Keratinocyte (primary cell): ENCODE measurements around the gene PRRT3. TPM values are rescaled to one million over a fixed set of nuclear protein-coding genes. Genes with fewer than 3 reads are reported as not detected.

Experiments used
- DNase-seq: peaks from one replicate; pipeline ENCODE4 v3.0.0-alpha.2; 2011; ENCODE audit warnings: low read depth, missing footprints, low spot score
- FAIRE-seq: peaks from 2 replicates; lab custom pipeline; 2011; peaks lifted over from hg19 to GRCh38; lab: Jason Lieb, UNC
- H2AFZ ChIP-seq: 2 replicates; pipeline ENCODE4 v1.6.0; 2012; ENCODE audit warnings: low read length, control low read depth, inconsistent platforms; ENCODE audit not compliant: control insufficient read depth
- H3K27ac ChIP-seq: 2 replicates; pipeline ENCODE4 v1.5.1; 2011; ENCODE audit warnings: low read length; ENCODE audit not compliant: control insufficient read depth, insufficient read depth
- H3K27me3 ChIP-seq: 3 replicates; pipeline ENCODE4 v1.6.0; 2011; ENCODE audit warnings: low read length; ENCODE audit not compliant: control insufficient read depth, insufficient read depth; ENCODE audit errors: extremely low read depth
- H3K36me3 ChIP-seq, 2 experiments: 2 replicates in 1 of 2; 3 replicates in 1 of 2; pipeline ENCODE4 v1.5.1; 2011; ENCODE audit warnings: low read length in 2 of 2, mild to moderate bottlenecking in 1 of 2; ENCODE audit not compliant: control insufficient read depth in 2 of 2, insufficient read depth in 2 of 2; ENCODE audit errors: extremely low read depth in 1 of 2
- H3K4me1 ChIP-seq: 3 replicates; pipeline ENCODE4 v1.5.1; 2011; ENCODE audit warnings: low read length; ENCODE audit not compliant: control insufficient read depth, insufficient read depth; ENCODE audit errors: extremely low read depth
- H3K4me2 ChIP-seq: 3 replicates; pipeline ENCODE4 v1.6.0; 2011; ENCODE audit warnings: low read depth, low read length; ENCODE audit not compliant: control insufficient read depth, insufficient read depth; ENCODE audit errors: extremely low read depth
- H3K4me3 ChIP-seq, 3 experiments: fragments of 200-600 bp in 1 of 3; sonication (generic) in 1 of 3; 2 replicates in 2 of 3; 3 replicates in 1 of 3; pipeline ENCODE4 v1.5.1; 2011 to 2016; ENCODE audit warnings: low read length in 3 of 3, mild to moderate bottlenecking in 3 of 3, control low read depth in 2 of 3, inconsistent platforms in 1 of 3, low read depth in 1 of 3, mixed read lengths in 1 of 3, mixed run types in 1 of 3, moderate library complexity in 1 of 3; ENCODE audit not compliant: control insufficient read depth in 2 of 3, insufficient read depth in 2 of 3; ENCODE audit errors: extremely low read depth in 1 of 3
- H3K79me2 ChIP-seq: 2 replicates; pipeline ENCODE4 v1.6.0; 2012; ENCODE audit warnings: low read length; ENCODE audit not compliant: control insufficient read depth, insufficient read depth
- H3K9ac ChIP-seq: 3 replicates; pipeline ENCODE4 v1.6.0; 2011; ENCODE audit warnings: low read length; ENCODE audit not compliant: control insufficient read depth, insufficient read depth; ENCODE audit errors: extremely low read depth
- H3K9me1 ChIP-seq: 3 replicates; pipeline ENCODE4 v1.6.0; 2011; ENCODE audit warnings: low read length; ENCODE audit not compliant: control insufficient read depth, insufficient read depth; ENCODE audit errors: extremely low read depth
- H3K9me3 ChIP-seq: 2 replicates; pipeline ENCODE4 v1.5.1; 2012; ENCODE audit warnings: low read depth, low read length; ENCODE audit not compliant: control insufficient read depth
- H4K20me1 ChIP-seq: 3 replicates; pipeline ENCODE4 v1.6.0; 2011; ENCODE audit warnings: low read length; ENCODE audit not compliant: control insufficient read depth, insufficient read depth; ENCODE audit errors: extremely low read depth
- CTCF ChIP-seq, 3 experiments: IDR thresholded peaks in 1 of 3; conservative IDR thresholded peaks in 1 of 3; optimal IDR thresholded peaks in 1 of 3; 2 replicates in 2 of 3; 3 replicates in 1 of 3; pipeline versions ENCODE3 to v1.5.1; 2011; ENCODE audit warnings: low read length in 3 of 3, mild to moderate bottlenecking in 3 of 3, moderate library complexity in 2 of 3, control low read depth in 1 of 3, inconsistent platforms in 1 of 3; ENCODE audit not compliant: insufficient read depth in 2 of 3; ENCODE audit errors: extremely low read depth in 1 of 3
- EZH2 ChIP-seq: IDR thresholded peaks from one replicate; pipeline ENCODE4 v1.6.1; 2012; ENCODE audit warnings: inconsistent platforms, mild to moderate bottlenecking, low read length, moderate library complexity
- dilution Hi-C: fragments of 300-500 bp; cut with MboI; formaldehyde crosslinking; loops from one replicate; pipeline ENCODE4 v1.7.0; 2020; ENCODE audit warnings: low sequenced_read_pairs; ENCODE audit not compliant: extremely low pct_ligation_motif_present
- polyA plus RNA-seq, 5 experiments: library from polyadenylated mRNA; depleted of rRNA in 3 of 5; stranded (reverse) in 3 of 5; stranded (forward) in 1 of 5; unstranded in 1 of 5; fragments of >200 nt; gene quantifications; 1 replicate in 1 of 5; 2 replicates in 3 of 5; 3 replicates in 1 of 5; pipeline versions ENCODE4 v1.2.1 to v1.2.3, GENCODE V29; 2011 to 2012; ENCODE audit warnings: missing spikeins in 2 of 5, low read depth in 1 of 5, low replicate concordance in 1 of 5

PRRT3 gene
- polyA plus RNA-seq, 1 donor (not counting 4 experiments of a cell fraction or from before 2014, with no cell fraction given), result 0.22 TPM

GRCh38 chr3:9951598-9951961 is 628 bp downstream of the PRRT3 start:
- H3K9me1 ChIP-seq, result no peaks in the 10 kb centered on the region
- no peak for TF ChIP-seq EZH2
- peak overlapping the region in 1 of 3 experiments; percentile 66 for H3K4me3 ChIP-seq
- no peaks in the 10 kb centered on the region for H3K27me3 ChIP-seq
- H4K20me1 ChIP-seq, result no peaks in the 10 kb centered on the region
- H3K9ac ChIP-seq, result no peak overlapping the region
- no peak overlapping the region for H2AFZ ChIP-seq
- peak overlapping the region; percentile 39 for H3K4me2 ChIP-seq
- FAIRE-seq (no peak), DNase-seq (no peak)
- H3K9me3 ChIP-seq, result no peaks in the 10 kb centered on the region
- no peak overlapping the region for H3K27ac ChIP-seq
- no peaks in the 10 kb centered on the region for H3K36me3 ChIP-seq
- H3K4me1 ChIP-seq, result peaks cover 3% of the 10 kb centered on the region
- dilution Hi-C loops, result no loop called here
- H3K79me2 ChIP-seq, result no peaks in the 10 kb centered on the region

- Histone ChIP-seq H3K36me3 (no peaks in the 10 kb centered on the region), H3K9ac (no peak overlapping the region), H4K20me1 (no peaks in the 10 kb centered on the region), H3K4me2 (no peak overlapping the region), H3K4me1 (peaks cover 3% of the 10 kb centered on the region), H3K9me1 (no peaks in the 10 kb centered on the region), H2AFZ (no peak overlapping the region), H3K9me3 (no peaks in the 10 kb centered on the region), H3K27me3 (no peaks in the 10 kb centered on the region), H3K79me2 (no peaks in the 10 kb centered on the region), H3K27ac (no peak overlapping the region), H3K4me3 (no peak overlapping the region)
- dilution Hi-C loops, result no loop called here
- DNase-seq (no peak), FAIRE-seq (no peak)
- no peak for TF ChIP-seq CTCF (optimal IDR thresholded peaks at IDR 0.05 in 1 of 3, IDR thresholded peaks at IDR 0.05 in 1 of 3, conservative IDR thresholded peaks at IDR 0.05 in 1 of 3; ENCODE audit: extremely low read depth in 1 of 3, insufficient read depth in 2 of 3, low read length in 3 of 3)
- no peak for TF ChIP-seq EZH2
These were observed 1.1 kb downstream of the PRRT3 start for GRCh38 chr3:9951126-9951525.

- Histone ChIP-seq H3K36me3 (peaks cover 0 to 4% of the 10 kb centered on the region in 2 experiments), H3K9ac (no peak overlapping the region), H2AFZ (no peak overlapping the region), H3K27me3 (no peaks in the 10 kb centered on the region), H3K9me1 (no peaks in the 10 kb centered on the region), H3K4me1 (peaks cover 5% of the 10 kb centered on the region), H4K20me1 (no peaks in the 10 kb centered on the region), H3K79me2 (no peaks in the 10 kb centered on the region), H3K4me3 (no peak overlapping the region), H3K9me3 (no peaks in the 10 kb centered on the region), H3K4me2 (no peak overlapping the region), H3K27ac (no peak overlapping the region)
- FAIRE-seq, result no peak
- dilution Hi-C loops, result no loop called here
- no peak for DNase-seq
- no peak for TF ChIP-seq EZH2
- no peak for TF ChIP-seq CTCF (optimal IDR thresholded peaks at IDR 0.05 in 1 of 3, IDR thresholded peaks at IDR 0.05 in 1 of 3, conservative IDR thresholded peaks at IDR 0.05 in 1 of 3; ENCODE audit: extremely low read depth in 1 of 3, insufficient read depth in 2 of 3, low read length in 3 of 3)
These were observed 2.6 kb downstream of the PRRT3 start for GRCh38 chr3:9949626-9950025.
